GM12874 (cell line): Measurements from ENCODE around the gene SLC25A38.
A peak's percentile ranks its signal among the peaks of the same experiment; 100 is the strongest.

Source experiments
- TF ChIP-seq, protein P1 (sequence below): IDR thresholded peaks from 2 replicates; pipeline ENCODE4 v1.5.1; 2011; ENCODE audit warnings: low read depth, mild to moderate bottlenecking, control low read depth, low read length, moderate library complexity; ENCODE audit not compliant: insufficient read depth

Gene SLC25A38, protein sequence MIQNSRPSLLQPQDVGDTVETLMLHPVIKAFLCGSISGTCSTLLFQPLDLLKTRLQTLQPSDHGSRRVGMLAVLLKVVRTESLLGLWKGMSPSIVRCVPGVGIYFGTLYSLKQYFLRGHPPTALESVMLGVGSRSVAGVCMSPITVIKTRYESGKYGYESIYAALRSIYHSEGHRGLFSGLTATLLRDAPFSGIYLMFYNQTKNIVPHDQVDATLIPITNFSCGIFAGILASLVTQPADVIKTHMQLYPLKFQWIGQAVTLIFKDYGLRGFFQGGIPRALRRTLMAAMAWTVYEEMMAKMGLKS

DNA sequence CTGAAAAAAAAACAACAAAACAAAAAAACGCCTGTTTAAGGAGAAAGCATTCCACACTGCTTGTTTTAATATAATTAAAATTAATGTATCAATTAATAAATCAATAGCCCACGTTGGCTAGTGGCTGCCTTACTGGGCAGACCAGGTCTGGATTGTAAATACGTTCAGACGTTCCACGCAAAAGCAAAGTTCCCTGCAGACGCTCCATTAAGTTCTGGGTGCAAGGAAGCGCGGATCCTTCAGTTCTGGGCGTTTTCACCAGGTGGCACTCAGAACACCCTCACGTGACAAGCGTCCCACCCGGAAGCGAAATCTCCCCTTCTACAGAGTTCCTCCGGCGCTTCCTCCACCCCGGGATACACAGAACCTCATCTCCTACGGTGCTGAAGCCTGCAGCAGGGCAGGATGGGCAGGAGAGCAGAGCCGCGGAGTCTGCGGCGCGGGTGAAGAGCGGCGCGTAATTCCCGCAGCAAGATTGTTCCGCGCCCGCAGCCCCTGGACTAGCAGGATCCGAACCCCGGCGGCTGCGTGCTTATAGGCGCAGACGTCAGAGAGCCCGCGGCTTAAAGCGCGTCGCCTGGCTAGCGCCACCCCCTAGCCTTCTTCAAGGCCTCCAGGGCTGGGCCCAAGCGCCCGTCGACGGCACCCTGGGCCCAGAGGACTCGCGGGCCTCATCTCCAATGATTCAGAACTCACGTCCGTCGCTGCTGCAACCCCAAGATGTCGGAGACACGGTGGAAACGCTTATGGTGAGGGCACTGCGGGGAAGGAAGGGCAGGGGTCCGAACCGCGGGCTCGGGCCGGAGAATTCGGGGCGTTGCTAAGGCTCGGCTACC, at the start of gene SLC25A38:
Gene SLC25A38, plus strand, starts transcription at position 326 of the 836 bp plus-strand sequence. Its CDS starts 355 bp downstream, at position 681.
- TF ChIP-seq, protein P1, sequence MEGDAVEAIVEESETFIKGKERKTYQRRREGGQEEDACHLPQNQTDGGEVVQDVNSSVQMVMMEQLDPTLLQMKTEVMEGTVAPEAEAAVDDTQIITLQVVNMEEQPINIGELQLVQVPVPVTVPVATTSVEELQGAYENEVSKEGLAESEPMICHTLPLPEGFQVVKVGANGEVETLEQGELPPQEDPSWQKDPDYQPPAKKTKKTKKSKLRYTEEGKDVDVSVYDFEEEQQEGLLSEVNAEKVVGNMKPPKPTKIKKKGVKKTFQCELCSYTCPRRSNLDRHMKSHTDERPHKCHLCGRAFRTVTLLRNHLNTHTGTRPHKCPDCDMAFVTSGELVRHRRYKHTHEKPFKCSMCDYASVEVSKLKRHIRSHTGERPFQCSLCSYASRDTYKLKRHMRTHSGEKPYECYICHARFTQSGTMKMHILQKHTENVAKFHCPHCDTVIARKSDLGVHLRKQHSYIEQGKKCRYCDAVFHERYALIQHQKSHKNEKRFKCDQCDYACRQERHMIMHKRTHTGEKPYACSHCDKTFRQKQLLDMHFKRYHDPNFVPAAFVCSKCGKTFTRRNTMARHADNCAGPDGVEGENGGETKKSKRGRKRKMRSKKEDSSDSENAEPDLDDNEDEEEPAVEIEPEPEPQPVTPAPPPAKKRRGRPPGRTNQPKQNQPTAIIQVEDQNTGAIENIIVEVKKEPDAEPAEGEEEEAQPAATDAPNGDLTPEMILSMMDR: peak; percentile 40

DNA sequence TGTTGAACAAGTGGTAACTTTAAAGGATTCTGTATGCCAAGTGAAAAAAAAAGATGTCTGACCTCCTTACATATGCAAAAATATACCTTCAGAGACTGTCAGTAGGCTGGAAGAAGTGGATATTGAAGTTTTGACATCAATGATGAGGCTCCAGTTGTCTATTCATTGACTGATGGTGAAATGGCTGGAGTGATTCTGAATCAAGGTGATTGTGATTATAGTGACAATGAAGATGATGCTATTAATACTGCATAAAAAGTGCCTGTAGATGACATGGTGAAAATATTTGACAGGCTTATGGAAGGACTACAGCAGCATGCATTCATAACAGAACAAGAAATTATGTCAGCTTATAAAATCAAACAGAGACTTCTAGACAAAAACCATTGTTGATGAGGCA, 49.6 kb upstream of the SLC25A38 start:
- TF ChIP-seq, protein P1: no peak

DNA sequence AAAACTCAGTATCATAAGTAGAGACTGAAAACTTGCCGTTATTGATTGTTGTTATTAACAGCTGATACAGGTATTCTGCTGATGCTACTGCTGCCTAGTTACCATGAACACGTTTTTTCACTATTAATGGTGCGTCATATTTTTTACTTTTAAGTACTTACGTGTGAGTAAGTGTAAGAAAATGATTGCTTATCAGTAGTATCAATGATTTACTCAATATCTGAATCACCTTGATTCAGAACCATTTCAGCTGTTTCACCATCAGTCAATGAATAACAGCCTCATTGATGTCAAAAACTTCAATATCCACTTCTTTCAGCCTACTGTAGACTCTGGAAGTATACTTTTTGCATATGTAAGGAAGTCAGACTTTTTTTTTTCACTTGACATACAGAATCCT, 49.0 kb upstream of the SLC25A38 start:
- TF ChIP-seq, protein P1: no peak

- TF ChIP-seq, protein P1: no peak
Measured at GRCh38 chr3:39338201-39338600, 45.0 kb upstream of the SLC25A38 start.

DNA sequence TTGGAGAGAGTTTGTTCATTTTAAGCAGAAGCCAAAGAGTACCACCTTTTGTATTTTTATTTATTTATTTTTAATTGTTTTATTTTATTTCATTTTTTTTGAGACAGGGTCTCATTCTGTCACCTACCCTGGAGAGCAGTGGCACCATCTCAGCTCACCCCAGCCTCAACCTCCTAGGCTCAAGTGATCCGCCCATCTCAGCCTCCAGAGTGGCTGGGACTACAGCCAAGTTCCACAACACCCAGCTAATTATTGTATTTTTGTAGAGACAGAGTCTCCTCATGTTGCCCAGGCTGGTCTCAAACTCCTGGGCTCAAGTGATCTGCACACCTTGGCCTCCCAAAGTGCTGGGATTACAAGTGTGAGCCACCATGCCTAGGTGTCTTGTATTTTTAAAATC, 44.1 kb upstream of the SLC25A38 start:
- TF ChIP-seq, protein P1: no peak

DNA sequence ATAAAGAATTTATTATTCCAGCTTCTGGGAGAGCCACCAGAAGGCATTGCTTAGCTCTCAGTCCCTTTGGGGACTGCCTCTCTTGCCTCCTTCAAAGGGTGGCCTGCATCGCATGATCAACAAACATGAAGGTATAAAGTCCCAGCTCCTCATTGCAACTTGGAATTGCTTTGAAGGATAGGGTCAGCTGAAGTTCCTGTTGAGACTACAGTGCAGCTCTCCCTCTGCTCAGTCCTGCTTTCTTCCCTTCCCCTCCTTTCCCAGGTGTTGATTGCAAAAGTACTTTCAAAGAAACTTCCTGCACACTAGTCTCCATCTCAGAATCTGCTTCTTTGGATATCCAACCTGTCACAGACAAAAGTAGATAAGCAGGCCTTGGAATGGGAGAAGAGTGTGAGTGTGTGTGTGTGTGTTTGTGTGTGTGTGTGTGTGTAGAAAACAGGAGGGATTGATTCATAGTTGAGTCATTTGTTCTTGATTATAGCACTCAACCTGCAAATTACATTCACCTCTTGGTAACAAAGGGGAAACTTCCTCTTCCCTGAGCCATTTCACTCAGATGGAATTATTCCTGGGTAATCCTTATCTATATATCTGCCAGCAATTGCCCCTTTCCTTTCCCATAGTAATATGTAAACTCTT, 40.0 kb upstream of the SLC25A38 start:
- TF ChIP-seq, protein P1: no peak

GRCh38 chr3:39343760-39344159, 39.4 kb upstream of the SLC25A38 start:
- TF ChIP-seq, protein P1: no peak
